Activated T-cell treated with anti-CD3 and anti-CD28 coated beads, Interleukin-2, amount 50 U/mL, for 4 hours (primary cell): ENCODE data around the gene LMX1B. TPM values are rescaled to one million over a fixed set of nuclear protein-coding genes. Genes with fewer than 3 reads are reported as not detected.
"Not testable (repeated sequence)": the region's sequence is repeated elsewhere in the genome, so short reads cannot be mapped to it uniquely, and the experiment has no call there.

Experiments used
- ATAC-seq, 2 donors: fragments of 200-7000 bp; cut with Tn5 transposase; one replicate each; pipeline ENCODE4 v1.10.0; 2021
- DNase-seq: peaks from one replicate; pipeline ENCODE4 v3.0.0-alpha.2; 2020
- H3K27me3 Mint-ChIP-seq: one replicate; pipeline ENCODE4 v1.8.0; 2021; ENCODE audit warnings: low read depth, mixed read lengths
- H3K36me3 Mint-ChIP-seq: one replicate; pipeline ENCODE4 v1.8.0; 2022; ENCODE audit warnings: mixed read lengths; ENCODE audit not compliant: insufficient read depth
- H3K4me1 Mint-ChIP-seq: one replicate; pipeline ENCODE4 v1.8.0; 2021; ENCODE audit warnings: low read depth, mixed read lengths
- H3K4me3 Mint-ChIP-seq: one replicate; pipeline ENCODE4 v1.8.0; 2021; ENCODE audit warnings: mild to moderate bottlenecking, moderate library complexity, mixed read lengths
- H3K9me3 Mint-ChIP-seq: one replicate; pipeline ENCODE4 v1.8.0; 2021; ENCODE audit warnings: mixed read lengths
- total RNA-seq, 3 donors: library from RNA; stranded (reverse); gene quantifications; one replicate each; pipeline ENCODE4 v1.2.1, GENCODE V29; 2021

The LMX1B gene
- total RNA-seq, 3 donors from 2014 or later = not detected

GRCh38 chr9:126707712-126708111, 94.0 kb downstream of the LMX1B start:
- H3K27me3 Mint-ChIP-seq = peaks cover 26% of the 10 kb centered on the region
- H3K4me3 Mint-ChIP-seq, H3K36me3 Mint-ChIP-seq, DNase-seq, ATAC-seq, H3K9me3 Mint-ChIP-seq: not testable (repeated sequence)
- H3K4me1 Mint-ChIP-seq = peaks cover 16% of the 10 kb centered on the region

- DNase-seq (no peak), ATAC-seq (no peak)
- Mint-ChIP-seq H3K9me3 (no peaks in the 10 kb centered on the region), H3K27me3 (peaks cover 21% of the 10 kb centered on the region), H3K4me3 (no peak overlapping the region), H3K36me3 (no peaks in the 10 kb centered on the region), H3K4me1 (peaks cover 16% of the 10 kb centered on the region)
Measured at GRCh38 chr9:126708178-126708577, 94.5 kb downstream of the LMX1B start.

- Mint-ChIP-seq H3K27me3 (peaks cover 10% of the 10 kb centered on the region), H3K9me3 (no peaks in the 10 kb centered on the region), H3K4me3 (no peak overlapping the region), H3K36me3 (no peaks in the 10 kb centered on the region), H3K4me1 (peaks cover 16% of the 10 kb centered on the region)
- ATAC-seq = no peak
- no peak for DNase-seq
Measured at GRCh38 chr9:126709241-126709640, 95.5 kb downstream of the LMX1B start.

GRCh38 chr9:126715382-126715781, 101.7 kb downstream of the LMX1B start:
- H3K9me3 Mint-ChIP-seq = no peaks in the 10 kb centered on the region
- H3K4me3 Mint-ChIP-seq = no peak overlapping the region
- ATAC-seq (no peak), DNase-seq (no peak)
- H3K36me3 Mint-ChIP-seq = no peaks in the 10 kb centered on the region
- peaks cover 17% of the 10 kb centered on the region for H3K4me1 Mint-ChIP-seq
- no peaks in the 10 kb centered on the region for H3K27me3 Mint-ChIP-seq

DNA sequence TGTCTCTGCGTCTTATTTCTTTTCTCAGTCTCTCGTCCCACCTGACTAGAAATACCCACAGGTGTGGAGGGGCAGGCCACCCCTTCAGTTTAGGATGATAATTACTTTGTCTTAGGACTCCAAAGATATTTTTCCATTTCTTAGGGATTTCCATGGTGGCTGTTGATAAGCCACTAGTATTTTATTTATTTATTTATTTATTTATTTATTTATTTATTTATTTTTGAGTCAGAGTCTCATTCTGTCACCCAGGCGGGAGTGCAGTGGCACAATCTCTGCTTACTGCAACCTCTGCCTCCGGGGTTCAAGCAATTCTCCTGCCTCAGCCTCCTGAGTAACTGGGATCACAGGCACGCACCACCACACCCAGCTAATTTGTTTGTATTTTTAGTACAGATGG, 103.7 kb downstream of the LMX1B start:
- not testable (repeated sequence) for H3K27me3 Mint-ChIP-seq, ATAC-seq, H3K4me3 Mint-ChIP-seq, H3K9me3 Mint-ChIP-seq, H3K36me3 Mint-ChIP-seq, DNase-seq
- peaks cover 34% of the 10 kb centered on the region for H3K4me1 Mint-ChIP-seq

- no peaks in the 10 kb centered on the region for H3K9me3 Mint-ChIP-seq
- no peaks in the 10 kb centered on the region for H3K36me3 Mint-ChIP-seq
- peak; percentile 83 for DNase-seq
- H3K4me1 Mint-ChIP-seq = peaks cover 36% of the 10 kb centered on the region
- ATAC-seq = peak; percentile 40 to 51
- peak overlapping the region; percentile 17 for H3K4me3 Mint-ChIP-seq
- H3K27me3 Mint-ChIP-seq = no peaks in the 10 kb centered on the region
Measured at GRCh38 chr9:126719618-126720031, 105.9 kb downstream of the LMX1B start.

DNA sequence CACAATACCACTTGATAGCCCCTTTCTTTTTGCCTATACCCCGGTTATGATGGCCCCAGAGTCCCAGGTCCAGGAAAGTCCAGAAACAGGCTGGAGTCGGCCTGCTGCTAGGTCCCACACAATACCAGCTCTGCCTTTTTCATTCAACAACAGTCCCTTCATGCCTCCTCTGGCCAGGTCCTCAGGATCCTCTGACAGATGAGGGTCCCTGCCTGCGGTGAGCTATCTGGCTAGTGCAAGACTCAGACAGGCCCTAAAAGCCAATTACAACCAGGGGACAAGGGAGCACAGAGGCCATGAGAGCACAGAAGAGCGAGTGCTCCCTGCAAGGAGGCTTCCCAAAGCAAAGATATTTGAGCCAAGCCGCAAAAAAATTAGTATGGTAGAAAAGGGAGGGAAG, 106.3 kb downstream of the LMX1B start:
- ATAC-seq = no peak
- no peak for DNase-seq
- H3K36me3 Mint-ChIP-seq = no peaks in the 10 kb centered on the region
- no peaks in the 10 kb centered on the region for H3K9me3 Mint-ChIP-seq
- H3K27me3 Mint-ChIP-seq = no peaks in the 10 kb centered on the region
- peaks cover 36% of the 10 kb centered on the region for H3K4me1 Mint-ChIP-seq
- peak overlapping the region; percentile 17 for H3K4me3 Mint-ChIP-seq

DNA sequence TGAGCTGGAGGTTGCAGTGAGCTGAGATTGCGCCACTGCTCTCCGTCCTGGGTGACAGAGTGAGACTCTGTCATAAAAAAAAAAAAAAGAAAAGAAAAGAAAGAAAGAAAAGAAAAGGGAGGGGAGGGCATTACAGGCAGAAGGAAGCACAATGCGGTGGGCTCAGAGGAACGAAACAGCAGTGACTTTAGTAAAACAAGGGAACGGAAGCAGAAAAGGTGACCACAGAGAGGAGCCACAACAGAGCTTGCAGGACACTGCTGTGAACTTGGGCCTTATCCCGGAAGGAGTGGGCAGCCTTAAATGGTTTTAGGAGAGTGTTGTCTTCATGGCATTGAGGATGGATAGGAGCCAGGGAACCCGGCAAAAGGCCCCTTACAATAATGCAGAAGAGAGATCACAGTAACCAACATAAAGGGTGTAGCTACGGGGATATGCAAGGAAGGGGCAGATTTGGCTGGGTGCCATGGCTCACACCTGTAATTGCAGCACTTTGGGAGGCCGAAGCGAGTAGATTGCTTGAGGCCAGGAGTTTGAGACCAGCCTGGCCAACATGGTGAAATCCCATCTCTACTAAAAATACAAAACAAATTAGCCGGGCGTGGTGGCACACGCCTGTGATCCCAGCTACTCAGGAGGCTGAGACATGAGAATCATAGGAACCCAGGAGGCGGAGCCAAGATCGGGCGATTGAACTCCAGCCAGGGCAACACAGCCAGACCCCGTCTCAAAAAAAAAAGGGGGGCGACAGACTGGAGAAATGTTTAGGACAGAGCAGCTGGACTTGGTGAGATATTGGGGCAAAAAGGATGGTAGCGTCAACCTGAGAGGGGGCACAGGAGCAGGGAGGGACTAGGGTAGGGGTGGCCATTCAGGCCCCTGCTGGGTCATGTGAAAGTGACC, 107.2 kb downstream of the LMX1B start:
- Mint-ChIP-seq H3K36me3 (no peaks in the 10 kb centered on the region), H3K9me3 (no peaks in the 10 kb centered on the region), H3K4me3 (peak overlapping the region; percentile 60), H3K4me1 (peaks cover 36% of the 10 kb centered on the region), H3K27me3 (no peaks in the 10 kb centered on the region)
- no peak for DNase-seq
- no peak for ATAC-seq

GRCh38 chr9:126721564-126721981, 107.8 kb downstream of the LMX1B start:
- H3K4me3 Mint-ChIP-seq = peak overlapping the region; percentile 74
- DNase-seq = no peak
- H3K4me1 Mint-ChIP-seq = peaks cover 36% of the 10 kb centered on the region
- H3K9me3 Mint-ChIP-seq = no peaks in the 10 kb centered on the region
- no peak for ATAC-seq
- no peaks in the 10 kb centered on the region for H3K27me3 Mint-ChIP-seq
- H3K36me3 Mint-ChIP-seq = no peaks in the 10 kb centered on the region

- ATAC-seq (peak; percentile 76 to 81), DNase-seq (peak; percentile 92)
- Mint-ChIP-seq H3K4me1 (peaks cover 36% of the 10 kb centered on the region), H3K36me3 (no peaks in the 10 kb centered on the region), H3K27me3 (peaks cover under 1% of the 10 kb centered on the region), H3K9me3 (no peaks in the 10 kb centered on the region), H3K4me3 (peak overlapping the region; percentile 74)
Measured at GRCh38 chr9:126722252-126722921, 108.7 kb downstream of the LMX1B start.

DNA sequence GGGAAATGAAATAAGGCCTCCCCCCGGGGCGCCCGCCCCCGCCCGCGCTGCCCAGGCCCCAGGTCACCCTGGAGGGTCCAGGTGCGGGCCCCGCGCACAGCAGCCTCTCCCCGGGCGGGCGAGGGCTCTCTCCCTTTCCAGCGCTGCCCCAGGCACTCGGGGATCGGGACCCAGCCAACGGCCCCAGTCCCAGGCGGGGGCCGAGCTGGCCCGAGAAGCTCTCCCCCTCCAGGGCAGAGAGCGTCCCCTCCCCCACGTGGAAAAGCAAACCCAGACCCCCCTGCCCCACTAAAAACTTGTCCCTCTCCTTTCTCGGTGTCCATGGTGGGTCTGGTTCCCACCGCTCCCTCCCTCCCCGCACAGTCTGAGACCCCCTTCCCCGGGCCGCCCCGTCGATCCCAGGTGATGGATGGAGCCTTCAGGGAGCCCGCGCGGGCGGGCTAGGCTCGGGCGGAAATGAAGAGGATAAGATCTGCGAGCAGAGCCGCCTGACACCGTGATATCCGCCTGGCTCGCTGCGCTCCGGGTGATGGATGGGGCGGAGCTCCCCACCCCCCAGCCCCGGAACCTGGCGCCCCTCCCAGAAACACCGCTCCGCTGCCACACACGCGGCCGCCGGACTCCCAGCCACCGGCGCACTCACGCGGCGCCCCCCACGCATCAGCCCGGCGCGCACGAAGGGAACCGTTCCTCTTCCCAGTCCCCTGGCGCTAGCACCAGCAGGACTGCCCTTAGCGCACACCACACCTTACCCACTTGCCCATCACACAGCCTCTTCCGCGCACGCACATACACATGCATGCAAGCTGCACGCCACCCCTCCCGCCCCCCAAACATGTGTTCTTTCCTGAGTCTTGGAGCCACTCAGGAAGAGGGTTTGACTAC, 109.4 kb downstream of the LMX1B start:
- ATAC-seq (peak; percentile 72 to 75), DNase-seq (peak; percentile 65)
- H3K9me3 Mint-ChIP-seq = no peaks in the 10 kb centered on the region
- peaks cover 3% of the 10 kb centered on the region for H3K27me3 Mint-ChIP-seq
- peaks cover 36% of the 10 kb centered on the region for H3K4me1 Mint-ChIP-seq
- peak overlapping the region; percentile 85 for H3K4me3 Mint-ChIP-seq
- no peaks in the 10 kb centered on the region for H3K36me3 Mint-ChIP-seq

DNA sequence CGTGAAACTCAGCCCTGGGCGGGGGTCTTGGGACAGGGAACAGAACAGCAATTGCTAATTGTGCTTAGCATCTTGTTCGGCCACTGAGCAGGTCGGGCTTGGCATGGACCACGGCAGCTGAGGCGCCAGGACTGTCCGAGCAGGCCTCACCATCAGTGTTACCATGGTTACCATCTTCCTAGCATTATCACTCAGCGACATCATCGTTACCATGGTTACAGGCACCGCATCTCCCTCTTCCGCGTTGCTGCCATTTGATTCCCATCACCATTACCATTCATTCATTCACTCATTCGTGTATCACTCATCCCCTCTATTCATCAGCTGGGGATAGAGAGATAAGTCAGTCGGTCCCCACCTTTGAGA, 110.1 kb downstream of the LMX1B start:
- peaks cover 3% of the 10 kb centered on the region for H3K27me3 Mint-ChIP-seq
- no peaks in the 10 kb centered on the region for H3K36me3 Mint-ChIP-seq
- ATAC-seq (no peak), DNase-seq (no peak)
- H3K4me3 Mint-ChIP-seq = peak overlapping the region; percentile 85
- no peaks in the 10 kb centered on the region for H3K9me3 Mint-ChIP-seq
- peaks cover 35% of the 10 kb centered on the region for H3K4me1 Mint-ChIP-seq

DNA sequence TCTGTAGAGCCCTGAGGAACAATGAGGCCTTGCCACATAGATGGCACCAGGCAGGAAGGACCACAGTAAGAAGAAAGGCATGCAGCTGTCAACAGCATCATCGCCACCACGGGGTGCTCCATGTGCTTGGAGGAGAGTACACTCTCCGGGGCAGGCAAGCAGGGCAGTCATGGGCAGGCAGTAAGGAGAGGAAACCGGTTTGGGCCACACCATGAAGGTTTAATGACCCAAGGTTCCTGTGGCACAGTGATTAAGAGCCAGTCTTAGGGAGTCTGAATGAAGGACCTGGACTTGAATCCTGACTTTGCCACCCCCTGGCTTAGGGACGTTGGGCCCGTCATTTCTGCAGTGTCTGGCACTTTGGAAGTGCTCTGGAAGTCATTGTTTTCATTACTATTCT, 110.5 kb downstream of the LMX1B start:
- Mint-ChIP-seq H3K9me3 (no peaks in the 10 kb centered on the region), H3K4me1 (peaks cover 30% of the 10 kb centered on the region), H3K36me3 (no peaks in the 10 kb centered on the region), H3K4me3 (peak overlapping the region; percentile 85), H3K27me3 (peaks cover 3% of the 10 kb centered on the region)
- DNase-seq (no peak), ATAC-seq (no peak)

GRCh38 chr9:126725485-126725884, 111.8 kb downstream of the LMX1B start:
- not testable (repeated sequence) for DNase-seq, H3K36me3 Mint-ChIP-seq, H3K4me3 Mint-ChIP-seq, H3K9me3 Mint-ChIP-seq, H3K27me3 Mint-ChIP-seq, ATAC-seq
- peaks cover 18% of the 10 kb centered on the region for H3K4me1 Mint-ChIP-seq
